ENCODE measurements around the gene INSR.
"Not testable (repeated sequence)": the region's sequence is repeated elsewhere in the genome, so short reads cannot be mapped to it uniquely, and the experiment has no call there.

INSR gene

DNA sequence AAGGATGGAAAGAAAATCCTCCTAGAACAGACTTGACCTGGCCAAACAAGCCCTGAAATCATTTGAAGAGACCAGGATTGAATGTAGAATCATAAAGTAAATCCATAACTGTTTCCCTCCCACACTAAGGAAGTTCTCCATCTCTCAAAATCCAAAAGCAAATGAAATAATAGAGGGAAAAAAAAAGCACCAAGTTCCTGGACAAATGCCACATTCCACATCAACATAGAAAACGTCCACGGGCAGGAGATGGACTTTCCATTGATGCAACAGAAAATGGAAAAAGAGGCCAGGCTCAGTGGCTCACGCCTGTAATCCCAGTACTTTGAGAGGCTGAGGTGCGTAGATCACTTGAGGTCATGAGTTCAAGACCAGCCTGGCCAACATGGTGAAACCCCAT, 56.2 kb downstream of the INSR start:
- Histone ChIP-seq H3K27me3 (ENCODE audit: low read depth) (no peaks in the 10 kb centered on the region), H3K4me3 (no peak overlapping the region), H3K9me3 (peaks cover 8% of the 10 kb centered on the region; the same call in 1 of the 2 replicates), H3K36me3 (replicated peaks) (no peaks in the 10 kb centered on the region), H3K4me1 (no peaks in the 10 kb centered on the region)
- no peak for DNase-seq (ENCODE audit: low spot score in 2 of 2)
- in situ Hi-C loops (cut with MboI; ENCODE audit: low sequenced_read_pairs), result no loop called here

DNA sequence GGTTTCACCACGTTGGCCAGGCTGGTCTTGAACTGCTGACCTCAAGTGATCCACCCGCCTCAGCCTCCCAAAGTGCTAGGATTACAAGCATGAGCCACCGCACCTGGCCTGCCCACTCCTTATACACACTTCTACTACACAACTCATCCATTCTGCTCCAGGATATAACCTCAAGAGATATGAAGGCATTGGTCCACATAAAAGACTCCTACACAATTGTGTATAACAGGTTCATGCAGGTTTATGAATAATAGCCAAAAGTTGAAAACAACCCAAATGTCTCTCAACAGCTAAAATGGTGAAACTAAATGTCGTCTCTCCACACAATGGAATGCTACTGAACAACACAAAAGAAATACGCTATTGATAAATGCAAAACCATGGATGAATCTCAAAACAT, 58.1 kb downstream of the INSR start:
- Histone ChIP-seq H3K36me3 (replicated peaks) (no peaks in the 10 kb centered on the region), H3K27me3 (ENCODE audit: low read depth) (no peaks in the 10 kb centered on the region), H3K4me3 (no peak overlapping the region), H3K9me3 (peaks cover 8% of the 10 kb centered on the region; the same call in 1 of the 2 replicates), H3K4me1 (no peaks in the 10 kb centered on the region)
- in situ Hi-C loops (cut with MboI; ENCODE audit: low sequenced_read_pairs), result no loop called here
- no peak for DNase-seq (ENCODE audit: low spot score in 2 of 2)

DNA sequence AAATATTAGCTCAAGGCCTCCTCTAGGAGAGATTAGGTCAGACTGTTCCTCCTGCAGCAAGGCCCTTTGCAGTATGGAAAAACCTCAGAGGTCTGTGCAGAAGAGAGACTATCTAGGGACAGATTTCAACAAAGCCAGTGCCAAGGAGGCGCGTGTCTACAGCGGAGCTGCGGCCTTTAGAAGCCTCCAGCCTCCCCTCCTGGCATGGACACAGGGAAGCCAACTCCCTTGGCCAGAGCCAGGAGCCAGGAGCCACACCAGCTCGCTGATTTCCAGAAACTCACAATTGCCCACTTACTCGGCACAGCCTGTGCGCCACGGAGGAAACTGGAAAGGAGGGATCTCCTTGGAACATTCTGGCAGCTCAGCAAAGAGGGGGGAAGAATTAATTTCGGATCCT, 63.4 kb downstream of the INSR start:
- H3K36me3 ChIP-seq (replicated peaks), result no peaks in the 10 kb centered on the region
- DNase-seq (ENCODE audit: low spot score in 2 of 2), result no peak
- no peak overlapping the region for H3K4me3 ChIP-seq
- no peaks in the 10 kb centered on the region for H3K27me3 ChIP-seq (ENCODE audit: low read depth)
- no peaks in the 10 kb centered on the region for H3K4me1 ChIP-seq
- no peaks in the 10 kb centered on the region for H3K9me3 ChIP-seq
- in situ Hi-C loops (cut with MboI; ENCODE audit: low sequenced_read_pairs), result no loop called here

DNA sequence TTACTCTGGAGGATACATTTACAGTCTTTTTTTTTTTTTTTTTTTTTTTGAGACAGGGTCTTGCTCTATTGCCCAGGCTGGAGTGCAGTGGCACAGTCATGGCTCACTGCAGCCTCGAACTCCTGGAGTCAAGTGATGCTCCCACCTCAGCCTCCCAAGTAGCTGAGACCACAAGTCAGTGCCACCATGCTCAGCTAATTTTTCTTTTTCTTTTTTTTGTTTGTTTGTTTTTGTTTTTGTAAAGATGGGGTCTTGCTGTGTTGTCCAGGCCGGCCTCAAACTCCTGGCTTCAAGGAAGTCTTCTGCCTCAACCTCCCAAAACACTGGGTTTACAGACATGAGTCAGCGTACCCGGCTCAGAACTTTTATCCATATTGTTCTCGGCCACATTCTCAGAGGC, 64.5 kb downstream of the INSR start:
- no peak for DNase-seq (ENCODE audit: low spot score in 2 of 2)
- in situ Hi-C loops (cut with MboI; ENCODE audit: low sequenced_read_pairs), result no loop called here
- no peaks in the 10 kb centered on the region for H3K36me3 ChIP-seq (replicated peaks)
- H3K4me1 ChIP-seq, result no peaks in the 10 kb centered on the region
- H3K9me3 ChIP-seq, result no peaks in the 10 kb centered on the region
- no peaks in the 10 kb centered on the region for H3K27me3 ChIP-seq (ENCODE audit: low read depth)
- no peak overlapping the region for H3K4me3 ChIP-seq

DNA sequence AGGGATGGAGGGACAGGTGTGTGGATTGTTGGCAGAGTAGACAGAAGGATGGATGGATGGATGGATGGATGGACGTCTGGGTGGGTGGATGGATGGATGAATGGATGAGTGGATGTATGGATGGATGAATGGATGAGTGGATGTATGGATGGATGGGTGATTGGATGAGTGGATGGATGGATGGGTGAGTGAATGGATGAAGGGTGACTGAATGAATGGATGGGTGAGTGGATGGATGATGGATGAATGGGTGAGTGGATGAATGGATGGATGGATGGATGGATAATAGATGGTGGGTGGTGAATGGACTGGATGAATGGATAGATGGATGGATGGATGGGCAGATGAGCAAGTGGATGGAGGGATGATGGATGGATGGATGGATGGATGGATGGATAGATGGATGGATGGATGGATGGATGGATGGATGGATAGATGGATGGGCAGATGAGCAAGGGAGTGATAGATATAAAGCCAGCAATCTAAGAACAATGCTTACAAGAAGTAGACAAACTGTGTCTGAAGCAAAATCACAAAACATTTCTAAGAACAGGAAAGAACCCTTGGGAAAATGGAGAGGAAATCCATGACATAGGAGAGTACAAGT, 65.2 kb downstream of the INSR start:
- no peak for DNase-seq (ENCODE audit: low spot score in 2 of 2)
- Histone ChIP-seq H3K4me3 (no peak overlapping the region), H3K4me1 (no peaks in the 10 kb centered on the region), H3K9me3 (no peaks in the 10 kb centered on the region), H3K36me3 (replicated peaks) (no peaks in the 10 kb centered on the region), H3K27me3 (ENCODE audit: low read depth) (no peaks in the 10 kb centered on the region)
- in situ Hi-C loops (cut with MboI; ENCODE audit: low sequenced_read_pairs), result no loop called here

DNA sequence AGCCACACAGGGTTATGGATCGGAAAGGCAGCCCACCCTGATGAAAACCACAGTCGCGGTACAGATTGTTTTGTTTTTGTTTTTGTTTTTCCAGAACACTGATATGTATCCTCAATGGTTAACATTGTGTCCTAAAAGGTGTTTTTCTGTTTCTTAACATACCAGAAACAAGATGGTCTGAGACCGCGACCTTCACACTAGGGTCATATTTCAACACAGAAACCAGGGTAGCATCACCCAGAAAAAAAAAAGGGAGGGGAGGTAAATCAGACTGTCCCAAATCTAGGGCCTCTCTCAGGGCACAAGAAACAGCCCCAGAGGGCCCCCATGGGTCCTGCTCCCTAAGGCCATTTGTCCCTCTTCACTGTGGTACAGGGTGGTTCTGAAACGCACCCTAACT, 66.5 kb downstream of the INSR start:
- no peaks in the 10 kb centered on the region for H3K9me3 ChIP-seq
- H3K27me3 ChIP-seq (ENCODE audit: low read depth), result no peaks in the 10 kb centered on the region
- in situ Hi-C loops (cut with MboI; ENCODE audit: low sequenced_read_pairs), result no loop called here
- no peaks in the 10 kb centered on the region for H3K36me3 ChIP-seq (replicated peaks)
- no peak overlapping the region for H3K4me3 ChIP-seq
- H3K4me1 ChIP-seq, result no peaks in the 10 kb centered on the region
- DNase-seq (ENCODE audit: low spot score in 2 of 2), result no peak

DNA sequence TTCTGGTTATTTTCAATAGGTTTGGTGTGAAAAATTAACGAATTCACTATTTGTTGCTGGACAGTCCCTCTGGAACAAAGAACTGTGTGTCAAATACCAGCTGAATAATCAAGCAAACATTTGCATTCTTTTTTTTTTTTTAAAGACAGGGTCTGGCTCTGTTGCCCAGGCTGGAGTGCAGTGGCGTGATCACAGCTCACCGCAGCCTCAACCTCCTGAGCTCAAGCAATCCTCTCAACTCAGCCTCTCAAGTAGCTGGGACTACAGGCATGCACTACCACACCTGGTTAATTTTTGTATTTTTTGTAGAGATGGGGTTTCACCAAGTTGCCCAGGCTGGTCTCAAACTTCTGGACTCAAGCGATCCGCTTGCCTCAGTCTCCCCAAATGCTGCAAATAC, 67.1 kb downstream of the INSR start:
- H3K36me3 ChIP-seq (replicated peaks); H3K4me1 ChIP-seq; DNase-seq (ENCODE audit: low spot score in 2 of 2); H3K27me3 ChIP-seq (ENCODE audit: low read depth); H3K9me3 ChIP-seq; in situ Hi-C loops (cut with MboI; ENCODE audit: low sequenced_read_pairs); H3K4me3 ChIP-seq: not testable (repeated sequence)

DNA sequence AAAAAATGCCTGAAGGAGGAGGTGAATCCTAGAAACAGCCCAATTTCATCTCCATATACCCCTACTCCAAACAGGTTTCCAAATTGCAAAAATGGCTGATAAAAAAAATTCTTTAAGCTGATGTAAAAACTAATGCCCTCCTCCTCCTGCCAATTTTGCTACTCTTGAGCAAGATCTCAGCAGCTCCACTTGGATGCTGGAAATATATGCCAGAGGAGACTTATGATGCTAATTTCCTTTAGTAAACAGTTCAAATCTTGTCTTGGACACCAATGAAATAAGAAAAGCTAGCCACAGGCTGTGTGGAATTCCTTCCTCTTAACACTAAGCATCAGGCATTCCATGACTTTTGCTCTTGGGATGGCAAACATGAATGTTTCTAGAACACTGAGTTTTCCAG, 67.5 kb downstream of the INSR start:
- H3K27me3 ChIP-seq (ENCODE audit: low read depth), result no peaks in the 10 kb centered on the region
- H3K4me1 ChIP-seq, result no peaks in the 10 kb centered on the region
- H3K36me3 ChIP-seq (replicated peaks), result no peaks in the 10 kb centered on the region
- no peak overlapping the region for H3K4me3 ChIP-seq
- no peak for DNase-seq (ENCODE audit: low spot score in 2 of 2)
- H3K9me3 ChIP-seq, result no peaks in the 10 kb centered on the region
- in situ Hi-C loops (cut with MboI; ENCODE audit: low sequenced_read_pairs), result no loop called here

DNA sequence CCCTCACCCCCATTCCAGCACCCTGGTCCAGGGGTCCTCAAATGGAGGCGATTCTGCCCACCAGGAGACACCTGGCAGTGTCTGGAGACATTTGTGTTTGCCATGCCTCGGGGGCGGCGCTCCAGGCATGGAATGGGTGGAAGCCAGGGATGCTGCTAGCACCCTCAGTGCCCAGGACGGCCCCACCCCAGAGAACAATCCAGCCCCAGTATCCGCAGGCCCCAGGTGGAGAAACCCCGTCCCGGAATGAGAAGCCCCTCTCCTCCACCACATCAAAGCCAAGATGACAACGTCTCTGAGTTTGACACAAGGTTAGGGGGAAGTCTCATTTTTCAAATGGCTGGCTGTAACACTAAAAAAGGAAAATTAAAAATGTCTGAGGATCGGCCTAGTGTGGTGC, 68.5 kb downstream of the INSR start:
- H3K27me3 ChIP-seq (ENCODE audit: low read depth), result no peaks in the 10 kb centered on the region
- no peaks in the 10 kb centered on the region for H3K9me3 ChIP-seq
- no peaks in the 10 kb centered on the region for H3K4me1 ChIP-seq
- no peak for DNase-seq (ENCODE audit: low spot score in 2 of 2)
- no peak overlapping the region for H3K4me3 ChIP-seq
- no peaks in the 10 kb centered on the region for H3K36me3 ChIP-seq (replicated peaks)
- in situ Hi-C loops (cut with MboI; ENCODE audit: low sequenced_read_pairs), result no loop called here

DNA sequence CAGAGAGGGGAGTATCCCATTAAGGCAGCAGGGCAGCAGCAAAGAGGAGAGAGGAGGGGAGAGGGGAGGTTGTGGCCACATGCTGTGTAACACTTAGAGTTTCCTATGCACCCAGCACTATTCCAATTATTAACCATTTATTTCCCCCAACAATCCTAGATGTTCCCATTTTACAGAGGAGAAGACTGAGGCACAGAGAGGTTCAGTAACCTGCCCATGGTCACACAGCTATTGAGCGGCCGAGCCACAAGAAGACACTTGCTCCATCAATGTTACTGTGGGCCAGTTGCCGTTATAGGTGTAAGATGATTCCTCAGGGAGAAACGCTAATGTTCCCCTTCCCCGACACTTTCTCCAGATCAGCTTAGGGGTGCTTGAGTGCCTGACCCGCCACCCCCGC, 69.2 kb downstream of the INSR start:
- H3K4me3 ChIP-seq, result no peak overlapping the region
- H3K4me1 ChIP-seq, result no peaks in the 10 kb centered on the region
- no peaks in the 10 kb centered on the region for H3K9me3 ChIP-seq
- in situ Hi-C loops (cut with MboI; ENCODE audit: low sequenced_read_pairs), result no loop called here
- DNase-seq (ENCODE audit: low spot score in 2 of 2), result no peak
- no peaks in the 10 kb centered on the region for H3K27me3 ChIP-seq (ENCODE audit: low read depth)
- H3K36me3 ChIP-seq (replicated peaks), result no peaks in the 10 kb centered on the region

DNA sequence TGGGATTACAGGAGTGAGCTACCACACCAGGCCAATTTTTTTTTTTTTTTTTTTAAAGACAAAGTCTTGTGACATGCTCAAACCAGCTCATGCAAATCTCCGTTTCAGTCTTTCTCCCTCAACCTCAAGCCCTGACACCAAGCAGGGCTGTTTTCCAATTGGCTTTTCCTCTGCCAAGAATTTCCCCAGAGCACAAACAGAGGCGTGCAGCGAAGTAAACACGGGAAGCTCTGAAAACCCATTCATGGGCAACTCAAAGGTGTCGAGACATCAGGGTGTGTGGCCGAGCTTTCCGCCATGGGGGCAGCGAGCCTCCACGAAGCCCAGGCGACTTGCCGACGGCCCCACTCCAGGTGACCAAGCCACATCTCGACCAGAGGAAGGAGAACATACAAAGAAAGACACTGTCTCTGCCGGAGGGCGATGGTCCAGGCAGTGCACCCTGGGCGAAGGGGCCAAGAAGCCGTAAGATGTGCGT, 70.0 kb downstream of the INSR start:
- Histone ChIP-seq H3K4me1 (no peaks in the 10 kb centered on the region), H3K36me3 (replicated peaks) (no peaks in the 10 kb centered on the region), H3K9me3 (no peaks in the 10 kb centered on the region), H3K27me3 (ENCODE audit: low read depth) (no peaks in the 10 kb centered on the region), H3K4me3 (no peak overlapping the region)
- in situ Hi-C loops (cut with MboI; ENCODE audit: low sequenced_read_pairs), result no loop called here
- DNase-seq (ENCODE audit: low spot score in 2 of 2), result no peak

DNA sequence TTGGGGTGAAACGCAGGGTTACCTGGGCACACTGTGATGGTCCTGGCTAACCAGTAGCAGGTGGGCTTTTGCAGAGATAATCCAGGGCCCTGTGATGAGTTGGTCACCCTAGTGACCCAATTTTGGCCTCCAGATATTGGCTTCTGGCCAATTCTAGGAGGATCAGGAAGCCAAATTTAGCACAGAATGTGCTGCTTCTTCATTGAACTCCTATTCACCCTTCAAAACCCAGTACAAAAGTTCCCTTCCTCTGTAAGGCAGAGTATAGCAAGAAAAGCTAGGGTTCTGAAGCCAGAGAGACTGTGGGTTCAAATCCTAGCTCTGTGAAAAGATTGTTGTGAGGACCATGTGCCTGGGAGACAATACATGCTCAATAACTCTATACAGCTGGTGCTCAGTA, 70.8 kb downstream of the INSR start:
- H3K9me3 ChIP-seq, result no peaks in the 10 kb centered on the region
- in situ Hi-C loops (cut with MboI; ENCODE audit: low sequenced_read_pairs), result no loop called here
- H3K36me3 ChIP-seq (replicated peaks), result no peaks in the 10 kb centered on the region
- no peaks in the 10 kb centered on the region for H3K27me3 ChIP-seq (ENCODE audit: low read depth)
- no peaks in the 10 kb centered on the region for H3K4me1 ChIP-seq
- H3K4me3 ChIP-seq, result no peak overlapping the region
- DNase-seq (ENCODE audit: low spot score in 2 of 2), result no peak

DNA sequence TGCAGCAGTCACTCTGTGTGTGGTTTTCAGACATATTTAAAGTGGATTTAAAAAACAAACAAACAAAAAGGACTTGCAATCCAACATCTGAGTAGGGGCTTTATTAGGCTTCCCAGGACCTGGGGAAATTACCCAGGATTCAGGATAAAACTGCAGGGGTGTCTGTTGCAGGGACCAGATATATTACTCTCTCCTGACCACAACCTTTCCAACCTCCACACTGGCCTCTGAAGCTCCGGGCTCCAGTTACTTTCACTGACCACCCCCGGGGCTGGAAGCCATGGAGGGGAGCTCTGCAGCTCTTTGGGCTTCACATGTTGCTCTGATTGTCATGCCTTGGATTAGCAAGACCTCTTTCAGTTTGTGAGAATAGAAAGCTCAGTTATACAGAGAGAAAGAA, 75.2 kb downstream of the INSR start:
- DNase-seq (ENCODE audit: low spot score in 2 of 2), result no peak
- in situ Hi-C loops (cut with MboI; ENCODE audit: low sequenced_read_pairs), result no loop called here
- H3K36me3 ChIP-seq (replicated peaks), result no peaks in the 10 kb centered on the region
- no peak overlapping the region for H3K4me3 ChIP-seq
- H3K9me3 ChIP-seq, result no peaks in the 10 kb centered on the region
- H3K27me3 ChIP-seq (ENCODE audit: low read depth), result no peaks in the 10 kb centered on the region
- H3K4me1 ChIP-seq, result no peaks in the 10 kb centered on the region

DNA sequence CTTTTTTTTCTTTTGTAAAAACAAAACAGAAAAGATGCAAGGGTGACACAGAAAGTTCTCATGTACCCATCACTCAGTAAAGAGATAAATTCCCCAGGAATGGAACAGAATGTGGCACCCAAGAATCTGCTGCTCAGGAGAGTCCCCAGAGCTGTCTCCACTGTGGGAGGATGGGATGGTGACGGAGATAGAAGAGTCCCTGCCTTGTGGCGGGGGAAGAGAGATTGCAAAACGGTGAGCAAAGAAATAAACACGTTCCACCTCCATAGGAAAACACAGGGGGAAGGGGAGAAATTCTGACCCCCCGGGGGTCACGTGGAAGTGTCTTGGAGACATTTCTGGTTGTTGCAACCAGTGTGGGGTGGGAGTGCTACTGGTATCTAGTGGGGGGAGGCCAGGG, 76.4 kb downstream of the INSR start:
- in situ Hi-C loops (cut with MboI; ENCODE audit: low sequenced_read_pairs), result no loop called here
- no peaks in the 10 kb centered on the region for H3K9me3 ChIP-seq
- no peaks in the 10 kb centered on the region for H3K27me3 ChIP-seq (ENCODE audit: low read depth)
- DNase-seq (ENCODE audit: low spot score in 2 of 2), result no peak
- H3K4me1 ChIP-seq, result peaks cover 4% of the 10 kb centered on the region; the same call in 1 of the 2 replicates
- H3K36me3 ChIP-seq (replicated peaks), result no peaks in the 10 kb centered on the region
- no peak overlapping the region for H3K4me3 ChIP-seq

DNA sequence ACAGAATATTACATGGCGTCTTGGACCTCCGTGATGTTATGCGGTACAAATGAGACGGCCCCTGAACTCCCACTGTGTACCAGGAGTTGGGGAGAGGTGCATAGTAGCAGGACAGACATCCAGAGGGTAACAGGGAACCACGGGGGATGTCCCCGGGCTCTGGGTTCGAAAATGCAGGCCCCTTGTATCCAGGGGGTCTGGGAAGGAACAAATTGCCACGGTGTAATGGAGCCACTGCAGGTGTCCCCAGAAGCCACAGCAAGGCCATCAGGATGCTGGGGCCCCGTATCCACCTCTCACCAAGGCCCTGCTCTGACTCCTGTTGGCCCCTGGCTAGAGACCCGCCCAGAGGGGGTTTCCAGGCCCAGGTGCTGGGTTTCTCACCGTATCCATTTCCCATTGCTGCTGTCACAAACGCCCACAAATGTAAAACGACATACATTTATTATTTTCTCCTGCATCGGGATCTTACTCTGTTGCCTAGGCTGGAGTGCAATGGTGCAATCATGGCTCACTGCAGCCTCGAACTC, 77.8 kb downstream of the INSR start:
- in situ Hi-C loops (cut with MboI; ENCODE audit: low sequenced_read_pairs), result no loop called here
- Histone ChIP-seq H3K4me1 (peaks cover 4% of the 10 kb centered on the region; the same call in 1 of the 2 replicates), H3K36me3 (replicated peaks) (no peaks in the 10 kb centered on the region), H3K27me3 (ENCODE audit: low read depth) (no peaks in the 10 kb centered on the region), H3K4me3 (no peak overlapping the region), H3K9me3 (no peaks in the 10 kb centered on the region)
- DNase-seq (ENCODE audit: low spot score in 2 of 2), result no peak

Data from HAP-1 (cell line).